GM20000 (cell line): Measurements from ENCODE around the gene ITPA.

Source experiments
- DNase-seq: peaks from one replicate; pipeline ENCODE4 v3.0.0; 2012; ENCODE audit warnings: low spot score
- TF ChIP-seq, protein P1 (sequence below): IDR thresholded peaks from 2 replicates; pipeline ENCODE4 v1.5.1; 2012; ENCODE audit warnings: mild to moderate bottlenecking, control low read depth; ENCODE audit errors: extremely low read depth, missing control alignments

The ITPA gene

DNA sequence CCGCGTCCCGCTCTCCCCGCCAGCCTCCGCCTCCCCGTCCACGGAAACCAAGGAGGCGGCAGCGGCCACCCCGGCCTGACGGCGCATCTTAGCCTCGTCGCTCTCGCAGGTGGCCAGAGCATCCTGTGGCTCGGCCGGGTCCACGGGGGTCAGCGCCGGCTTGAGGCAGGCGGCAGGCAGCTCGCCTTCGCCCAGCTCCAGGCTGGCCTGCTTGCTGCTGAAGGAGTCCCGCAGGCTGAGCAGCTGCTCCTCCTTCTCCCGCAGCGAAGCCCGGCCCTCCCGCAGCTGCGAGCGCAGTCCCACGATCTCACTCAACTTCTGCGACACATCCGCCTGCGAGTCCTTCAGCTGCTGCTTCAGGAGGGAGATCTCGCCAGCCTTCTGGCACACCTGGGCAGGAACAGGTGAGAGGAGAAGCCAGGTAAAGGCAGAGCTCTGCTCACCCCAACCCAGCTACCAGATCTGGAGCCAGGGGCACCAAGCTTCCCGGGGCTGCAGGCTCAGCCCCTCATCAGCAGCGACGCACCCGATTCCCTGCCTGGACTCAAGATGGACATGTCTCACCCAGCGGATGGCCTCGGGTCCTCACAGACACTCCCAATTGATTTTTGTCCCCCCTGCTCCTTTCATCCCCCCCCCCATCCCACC lies 44.4 kb upstream of the ITPA start:
- peak; percentile 23 for DNase-seq
- TF ChIP-seq, protein P1, sequence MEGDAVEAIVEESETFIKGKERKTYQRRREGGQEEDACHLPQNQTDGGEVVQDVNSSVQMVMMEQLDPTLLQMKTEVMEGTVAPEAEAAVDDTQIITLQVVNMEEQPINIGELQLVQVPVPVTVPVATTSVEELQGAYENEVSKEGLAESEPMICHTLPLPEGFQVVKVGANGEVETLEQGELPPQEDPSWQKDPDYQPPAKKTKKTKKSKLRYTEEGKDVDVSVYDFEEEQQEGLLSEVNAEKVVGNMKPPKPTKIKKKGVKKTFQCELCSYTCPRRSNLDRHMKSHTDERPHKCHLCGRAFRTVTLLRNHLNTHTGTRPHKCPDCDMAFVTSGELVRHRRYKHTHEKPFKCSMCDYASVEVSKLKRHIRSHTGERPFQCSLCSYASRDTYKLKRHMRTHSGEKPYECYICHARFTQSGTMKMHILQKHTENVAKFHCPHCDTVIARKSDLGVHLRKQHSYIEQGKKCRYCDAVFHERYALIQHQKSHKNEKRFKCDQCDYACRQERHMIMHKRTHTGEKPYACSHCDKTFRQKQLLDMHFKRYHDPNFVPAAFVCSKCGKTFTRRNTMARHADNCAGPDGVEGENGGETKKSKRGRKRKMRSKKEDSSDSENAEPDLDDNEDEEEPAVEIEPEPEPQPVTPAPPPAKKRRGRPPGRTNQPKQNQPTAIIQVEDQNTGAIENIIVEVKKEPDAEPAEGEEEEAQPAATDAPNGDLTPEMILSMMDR: no peak

DNA sequence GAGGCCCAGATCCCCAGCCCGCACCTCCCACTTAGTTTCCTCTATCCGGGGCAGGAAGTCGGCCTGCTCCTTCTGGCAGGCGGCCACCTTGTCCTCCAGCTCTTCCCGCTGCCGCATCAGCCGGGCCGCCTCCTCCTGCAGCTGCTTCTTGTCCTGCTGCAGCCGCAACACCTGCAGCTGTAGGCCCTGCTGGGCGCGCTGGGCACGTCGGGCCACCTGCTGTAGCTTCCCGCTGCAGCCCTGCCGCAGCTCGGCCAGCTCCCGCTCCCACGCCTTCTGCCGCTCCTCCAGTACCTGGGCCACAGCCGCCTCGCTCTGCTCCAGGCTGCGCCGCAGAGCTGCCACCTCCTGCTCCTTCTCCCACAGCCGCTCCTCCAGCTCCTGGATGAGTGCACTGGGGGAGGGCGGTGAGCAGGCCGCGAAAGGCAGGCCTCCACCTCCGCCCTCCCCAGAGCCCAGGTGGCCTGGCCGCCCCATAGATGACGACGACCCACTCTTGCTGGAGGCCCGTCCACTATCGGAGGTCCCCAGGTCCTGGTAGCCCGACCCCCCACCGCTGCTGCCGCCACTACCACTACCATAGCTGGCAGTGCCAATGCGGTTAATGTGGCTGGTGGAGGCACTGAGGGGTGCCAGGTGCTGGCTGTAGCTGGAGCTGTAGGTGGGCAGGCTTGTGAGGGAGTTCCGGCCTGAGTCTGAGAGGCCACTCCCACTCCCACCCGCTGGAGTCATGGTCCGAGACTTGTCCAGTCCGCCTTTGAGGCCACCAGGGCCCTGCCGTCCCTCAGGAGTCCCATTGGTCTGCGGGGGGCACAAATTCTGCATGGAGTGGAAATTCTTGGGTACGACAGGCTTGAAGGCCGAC lies 43.6 kb upstream of the ITPA start:
- TF ChIP-seq, protein P1: no peak
- peak; percentile 23 for DNase-seq

DNA sequence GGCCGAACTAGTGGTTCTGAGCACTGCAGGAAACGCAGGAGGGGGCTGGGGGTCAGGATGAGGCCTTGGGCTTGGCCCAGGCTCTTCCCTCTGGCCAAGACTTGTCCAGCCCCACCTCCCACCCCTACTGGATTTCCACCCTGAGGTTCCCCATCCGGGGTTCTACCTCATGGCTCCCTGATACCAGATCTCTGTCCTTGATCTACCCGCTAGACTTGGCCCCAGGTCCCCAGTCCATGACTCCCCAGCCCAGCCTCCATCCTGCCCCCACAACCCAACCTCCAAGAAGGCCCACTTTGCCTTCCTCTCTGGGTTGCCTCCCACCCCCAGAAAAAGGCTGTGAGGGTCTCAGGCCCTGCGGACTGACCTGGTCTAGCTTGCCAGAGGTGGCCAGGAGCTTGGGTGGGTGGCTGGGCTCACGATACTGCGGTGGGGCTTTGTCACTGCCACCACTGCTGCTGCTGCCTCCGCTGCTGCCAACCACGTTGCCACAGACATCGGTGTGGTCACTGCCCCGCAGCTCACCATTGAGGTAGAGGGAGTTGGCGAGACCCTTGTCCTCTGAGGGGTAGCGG lies 42.9 kb upstream of the ITPA start:
- no peak for DNase-seq
- TF ChIP-seq, protein P1: no peak

DNA sequence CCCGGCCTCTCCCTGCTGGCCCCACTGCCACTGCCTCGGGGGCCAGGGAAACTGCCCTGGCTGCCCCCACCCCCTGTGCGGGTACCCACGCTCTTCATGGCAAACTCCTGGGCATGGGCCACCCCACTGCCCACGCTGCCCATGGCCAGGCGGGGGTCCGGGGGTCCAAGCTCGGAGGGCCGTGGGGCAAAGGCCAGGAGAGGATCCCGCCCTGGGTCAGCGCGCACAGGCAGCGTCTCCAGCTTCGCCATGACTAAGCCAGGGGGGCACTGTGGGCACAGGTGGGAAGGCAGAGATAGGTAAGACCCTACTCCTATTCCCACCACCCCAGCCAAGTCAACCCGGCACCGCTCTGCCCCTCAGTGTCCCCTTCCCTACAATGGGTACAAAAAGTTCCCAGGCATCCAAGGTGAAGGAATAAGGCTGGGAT lies 42.4 kb upstream of the ITPA start:
- DNase-seq: no peak
- TF ChIP-seq, protein P1: no peak

DNA sequence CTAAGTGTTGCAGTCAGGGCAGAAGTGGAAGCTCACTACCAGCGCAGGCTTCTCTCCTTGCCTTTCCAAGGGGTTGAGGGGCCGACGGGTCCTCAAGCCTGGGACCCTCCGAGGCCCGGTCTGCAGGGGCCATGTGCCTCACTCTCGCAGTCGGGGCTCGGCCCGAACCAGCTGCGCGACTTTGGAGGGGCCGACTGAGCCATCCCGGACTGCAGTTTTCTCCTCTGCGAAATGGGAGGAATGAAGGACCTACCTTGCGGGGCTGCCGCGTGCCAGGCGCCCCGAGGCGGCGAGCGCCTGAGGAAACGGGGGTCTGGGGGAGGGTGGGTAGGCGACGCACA lies 41.6 kb upstream of the ITPA start:
- DNase-seq: no peak
- TF ChIP-seq, protein P1: no peak

DNA sequence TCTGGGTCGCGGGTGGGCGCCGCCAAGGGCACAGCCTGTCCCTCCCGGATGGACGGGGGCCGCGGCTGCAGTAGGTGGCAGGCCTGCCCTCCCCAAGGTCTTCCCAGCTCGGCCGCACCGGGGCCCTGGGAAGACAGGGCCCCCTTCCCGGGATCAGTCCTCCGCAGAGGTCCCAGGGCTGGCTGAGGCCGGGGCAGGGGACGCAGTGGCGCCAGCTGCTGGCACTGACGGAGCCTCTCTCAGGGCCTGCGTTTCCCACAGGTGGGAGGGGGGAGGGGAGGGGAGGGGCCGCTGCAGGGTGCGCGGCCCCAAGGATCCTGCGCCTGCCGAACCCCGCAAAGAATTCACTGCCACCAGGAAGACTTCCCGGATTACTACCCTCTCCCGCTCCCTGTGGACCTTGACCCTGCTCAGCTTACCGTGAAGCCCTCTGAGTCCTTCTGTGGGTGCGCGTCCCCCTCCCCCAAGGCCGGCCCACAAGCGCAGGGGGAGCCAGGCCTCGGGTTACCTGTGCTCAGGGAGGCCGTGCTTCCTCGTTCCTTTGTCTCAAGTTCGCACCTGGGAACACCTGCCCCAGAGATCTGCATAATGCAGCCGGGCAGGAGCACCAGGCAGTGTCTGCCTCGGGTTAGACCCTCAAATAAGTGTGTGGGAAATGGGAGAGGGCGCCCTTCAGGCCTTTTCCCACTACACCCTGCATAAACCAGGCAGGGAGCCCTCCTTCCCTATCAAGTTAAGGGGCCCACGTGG lies 41.0 kb upstream of the ITPA start:
- DNase-seq: peak; percentile 42
- TF ChIP-seq, protein P1: no peak
